SU-DHL-6 (cell line): ENCODE results near the gene AJM1.

Experiments
- H2AFZ ChIP-seq: fragments of 200-600 bp; sonication (generic); 2 replicates; pipeline ENCODE4 v1.6.1; 2014; ENCODE audit warnings: low read depth, mild to moderate bottlenecking, moderate library complexity, mixed read lengths, antibody characterized with exemption, low read length; ENCODE audit not compliant: severe bottlenecking
- H3F3A ChIP-seq: fragments of 200-600 bp; shearing (Covaris generic); 2 replicates; pipeline ENCODE4 v1.6.0; 2016; ENCODE audit warnings: antibody characterized with exemption, mild to moderate bottlenecking; ENCODE audit not compliant: insufficient read depth
- H3K27ac ChIP-seq: fragments of 200-600 bp; sonication (generic); 2 replicates; pipeline ENCODE4 v1.5.1; 2016; ENCODE audit warnings: low read depth, mild to moderate bottlenecking, low read length, moderate library complexity, mixed read lengths
- H3K27me3 ChIP-seq: fragments of 200-600 bp; sonication (generic), shearing (Covaris generic); 2 replicates; pipeline ENCODE4 v1.6.0; 2014; ENCODE audit warnings: mild to moderate bottlenecking, low read length
- H3K36me3 ChIP-seq: fragments of 200-600 bp; sonication (generic); 2 replicates; pipeline ENCODE4 v1.6.1; 2014; ENCODE audit warnings: mild to moderate bottlenecking, low read length, mixed read lengths
- H3K4me2 ChIP-seq: fragments of 300-600, 200-600 bp; shearing (Covaris generic), sonication (generic); 2 replicates; pipeline ENCODE4 v1.6.0; 2014; ENCODE audit warnings: low read length, low read depth, mild to moderate bottlenecking; ENCODE audit not compliant: poor library complexity, severe bottlenecking
- H3K4me3 ChIP-seq: fragments of 200-600 bp; sonication (generic); 2 replicates; pipeline ENCODE4 v1.5.1; 2014; ENCODE audit warnings: antibody characterized with exemption, low read length, mild to moderate bottlenecking, mixed read lengths; ENCODE audit not compliant: insufficient read depth, poor library complexity, severe bottlenecking
- H3K79me2 ChIP-seq: fragments of 200-600 bp; sonication (generic); 2 replicates; pipeline ENCODE4 v1.6.1; 2014; ENCODE audit warnings: mild to moderate bottlenecking, low read length, moderate library complexity; ENCODE audit not compliant: insufficient read depth
- H3K9ac ChIP-seq: fragments of 200-600 bp; sonication (generic); 2 replicates; pipeline ENCODE4 v1.7.0; 2014; ENCODE audit warnings: mild to moderate bottlenecking, low read length
- H3K9me2 ChIP-seq: fragments of 200-600 bp; sonication (generic); replicated peaks from 2 replicates; pipeline ENCODE4 v1.6.1; 2014; ENCODE audit warnings: low read length; ENCODE audit not compliant: insufficient read depth
- H3K9me3 ChIP-seq: fragments of 200-600 bp; sonication (generic); 2 replicates; pipeline ENCODE4 v1.6.1; 2014; ENCODE audit warnings: low read length, mixed read lengths; ENCODE audit not compliant: insufficient read depth
- H4K20me1 ChIP-seq: fragments of 200-600 bp; sonication (generic); 2 replicates; pipeline ENCODE4 v1.6.1; 2014; ENCODE audit warnings: low read depth, mild to moderate bottlenecking, antibody characterized with exemption, low read length, moderate library complexity, mixed read lengths
- CTCF ChIP-seq: fragments of 200-600 bp; sonication (generic); IDR thresholded peaks from one replicate; pipeline ENCODE4 v1.5.1; 2017; ENCODE audit warnings: antibody characterized with exemption, mild to moderate bottlenecking, low read length, moderate library complexity; ENCODE audit not compliant: insufficient read depth, poor library complexity, severe bottlenecking
- EZH2phosphoT487 ChIP-seq: fragments of 200-600 bp; sonication (generic), shearing (Covaris generic); conservative IDR thresholded peaks from 2 replicates; pipeline ENCODE4 v1.6.1; 2018; ENCODE audit warnings: mild to moderate bottlenecking, antibody characterized with exemption, low read length, moderate library complexity, mixed read lengths

Gene AJM1

GRCh38 chr9:136860529-136860928 lies 18.3 kb downstream of the AJM1 start:
- no peaks in the 10 kb centered on the region for H3K36me3 ChIP-seq

GRCh38 chr9:136860933-136861873 lies 18.9 kb downstream of the AJM1 start:
- no peaks in the 10 kb centered on the region for H3K9me3 ChIP-seq
- H3K79me2 ChIP-seq, result peaks cover 11% of the 10 kb centered on the region; the same call in 1 of the 2 replicates
- no peak for TF ChIP-seq CTCF
- H2AFZ ChIP-seq, result no peak overlapping the region
- H3K4me2 ChIP-seq, result no peak overlapping the region
- H3K9me2 ChIP-seq, result no peaks in the 10 kb centered on the region
- H3K36me3 ChIP-seq, result no peaks in the 10 kb centered on the region
- H3K27me3 ChIP-seq, result no peaks in the 10 kb centered on the region
- no peak overlapping the region for H3K4me3 ChIP-seq
- H3K27ac ChIP-seq, result no peak overlapping the region
- H4K20me1 ChIP-seq, result no peaks in the 10 kb centered on the region
- H3F3A ChIP-seq, result no peaks in the 10 kb centered on the region
- no peak overlapping the region for H3K9ac ChIP-seq

More at GRCh38 chr9:136860529-136860928, 18.3 kb downstream of the AJM1 start:
- Histone ChIP-seq H3K9me3 (no peaks in the 10 kb centered on the region), H3K4me3 (no peak overlapping the region), H3K9ac (no peak overlapping the region), H4K20me1 (no peaks in the 10 kb centered on the region), H3K27me3 (no peaks in the 10 kb centered on the region), H2AFZ (no peak overlapping the region), H3K9me2 (no peaks in the 10 kb centered on the region), H3F3A (no peaks in the 10 kb centered on the region), H3K27ac (no peak overlapping the region), H3K4me2 (no peak overlapping the region), H3K79me2 (peaks cover 7% of the 10 kb centered on the region; the same call in 1 of the 2 replicates)
- TF ChIP-seq EZH2phosphoT487 (no peak), CTCF (no peak)

GRCh38 chr9:136861874-136862457 lies 19.7 kb downstream of the AJM1 start:
- TF ChIP-seq EZH2phosphoT487 (no peak), CTCF (no peak)
- no peaks in the 10 kb centered on the region for H3K36me3 ChIP-seq
- no peaks in the 10 kb centered on the region for H4K20me1 ChIP-seq

More at GRCh38 chr9:136861874-136862457, 19.7 kb downstream of the AJM1 start:
- Histone ChIP-seq H3K9me2 (no peaks in the 10 kb centered on the region), H3F3A (no peaks in the 10 kb centered on the region), H3K9ac (no peak overlapping the region), H2AFZ (no peak overlapping the region), H3K4me3 (no peak overlapping the region), H3K27me3 (no peaks in the 10 kb centered on the region), H3K4me2 (no peak overlapping the region), H3K27ac (no peak overlapping the region), H3K9me3 (no peaks in the 10 kb centered on the region), H3K79me2 (peaks cover 11% of the 10 kb centered on the region; the same call in 1 of the 2 replicates)
